Gastroesophageal sphincter (tissue), 4 donors: ENCODE measurements around the gene DCAF10. TPM values are rescaled to one million over a fixed set of nuclear protein-coding genes. Genes with fewer than 3 reads are reported as not detected.

Source experiments
- ATAC-seq: fragments of 150-250 bp; one replicate; pipeline ENCODE4 v1.9.1; 2016; ENCODE audit warnings: mild to moderate bottlenecking, moderate library complexity
- H3K27ac ChIP-seq, 4 donors: fragments of 200-600 bp; sonication (generic) in 3 of 4; 1 replicate in 3 of 4; 2 replicates in 1 of 4; pipeline ENCODE4 v1.5.1; 2016 to 2019
- H3K27me3 ChIP-seq: fragments of 200-600 bp; sonication (generic); one replicate; pipeline ENCODE4 v1.5.1; 2019
- H3K36me3 ChIP-seq, 2 donors: fragments of 200-600 bp; sonication (generic); one replicate each; pipeline ENCODE4 v1.5.1; 2019; ENCODE audit warnings: control low read depth in 1 of 2
- H3K4me1 ChIP-seq, 3 donors: fragments of 200-600 bp; sonication (generic); 1 replicate in 2 of 3; 2 replicates in 1 of 3; pipeline ENCODE4 v1.5.1; 2016 to 2019; ENCODE audit warnings: control low read depth in 2 of 3
- H3K4me3 ChIP-seq, 2 donors: fragments of 200-600 bp; sonication (generic); one replicate each; pipeline ENCODE4 v1.5.1; 2019; ENCODE audit warnings: mild to moderate bottlenecking in 1 of 2, moderate library complexity in 1 of 2
- H3K9me3 ChIP-seq, 3 donors: fragments of 200-600 bp; sonication (generic); one replicate each; pipeline ENCODE4 v1.5.1; 2017 to 2019; ENCODE audit warnings: control low read depth in 2 of 3
- CTCF ChIP-seq, 4 experiments: fragments of 200-600 bp in 2 of 4; fragments of 450-650 bp in 2 of 4; sonication (generic) in 1 of 4; IDR thresholded peaks; one replicate each; pipeline ENCODE4 v1.5.1; 2017 to 2019; ENCODE audit warnings: antibody characterized with exemption in 4 of 4, mild to moderate bottlenecking in 2 of 4, moderate library complexity in 2 of 4
- EP300 ChIP-seq: sonication (generic); formaldehyde crosslinking; IDR thresholded peaks from one replicate; pipeline ENCODE4 v1.6.1; 2017; ENCODE audit warnings: antibody characterized with exemption, mild to moderate bottlenecking
- POLR2A ChIP-seq, 2 donors: fragments of 450-650 bp; IDR thresholded peaks; one replicate each; pipeline ENCODE4 v1.6.1; 2017; ENCODE audit warnings: antibody characterized with exemption in 2 of 2, mild to moderate bottlenecking in 2 of 2, moderate library complexity in 1 of 2
- POLR2AphosphoS5 ChIP-seq: sonication (generic); formaldehyde crosslinking; IDR thresholded peaks from one replicate; pipeline ENCODE4 v1.6.1; 2017; ENCODE audit warnings: antibody characterized with exemption
- WGBS, 2 donors: methylation state at CpG; one replicate each; pipeline ENCODE4 v1.1.5; 2018; ENCODE audit warnings: low coverage in 1 of 2; 5-methylcytosine and 5-hydroxymethylcytosine counted together
- total RNA-seq, 4 donors: library from RNA; depleted of rRNA; stranded (reverse); fragments of >200 nt; gene quantifications; one replicate each; pipeline ENCODE4 v1.1.0, GENCODE V29; 2016

The DCAF10 gene
- total RNA-seq, 4 donors from 2014 or later = 20.6 to 37.4 (median 30.1) TPM

DNA sequence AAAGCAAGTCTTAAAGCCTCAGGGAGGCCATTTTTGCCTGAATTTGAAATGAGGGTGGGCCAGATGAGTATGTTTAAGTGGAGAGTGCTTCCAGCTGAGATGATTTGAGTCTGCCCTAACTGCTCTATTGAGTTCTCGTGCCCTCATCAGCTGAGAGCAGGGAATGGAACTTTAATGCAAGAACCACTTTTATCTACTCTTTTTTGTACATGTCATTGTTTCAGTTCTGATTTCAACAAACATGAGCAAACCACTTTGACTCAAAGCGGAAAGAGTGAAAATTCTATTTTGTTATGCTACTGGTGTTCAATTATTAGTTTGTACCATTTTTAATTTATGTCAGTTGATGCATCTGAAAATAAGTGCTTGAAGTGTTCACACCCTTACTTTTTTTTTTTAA is 35.8 kb downstream of the DCAF10 start:
- H3K36me3 ChIP-seq = peaks cover 0 to 25% of the 10 kb centered on the region in 2 donors
- no peaks in the 10 kb centered on the region for H3K27me3 ChIP-seq
- H3K27ac ChIP-seq = no peak overlapping the region
- ATAC-seq = no peak
- WGBS, 2 donors = 87 to 100% methylated on average over 1 to 2 of the region's 2 CpGs
- no peaks in the 10 kb centered on the region for H3K4me1 ChIP-seq
- H3K4me3 ChIP-seq = no peak overlapping the region
- H3K9me3 ChIP-seq = no peaks in the 10 kb centered on the region
- TF ChIP-seq POLR2AphosphoS5 = no peak
- TF ChIP-seq EP300 = no peak
- no peak for TF ChIP-seq CTCF (IDR thresholded peaks at IDR 0.05)
- TF ChIP-seq POLR2A (IDR thresholded peaks at IDR 0.05) = no peak

GRCh38 chr9:37839496-37840461 is 39.2 kb downstream of the DCAF10 start:
- Histone ChIP-seq H3K27me3 (no peaks in the 10 kb centered on the region), H3K36me3 (peaks cover 0 to 30% of the 10 kb centered on the region in 2 donors), H3K27ac (no peak overlapping the region), H3K4me3 (no peak overlapping the region), H3K9me3 (no peaks in the 10 kb centered on the region), H3K4me1 (no peaks in the 10 kb centered on the region)
- 98 to 100% methylated on average over 2 to 3 of the region's 3 CpGs for whole genome bisulfite sequencing, 2 donors
- no peak for ATAC-seq
- TF ChIP-seq EP300 (no peak), POLR2AphosphoS5 (no peak), CTCF (IDR thresholded peaks at IDR 0.05) (no peak), POLR2A (IDR thresholded peaks at IDR 0.05) (no peak)

DNA sequence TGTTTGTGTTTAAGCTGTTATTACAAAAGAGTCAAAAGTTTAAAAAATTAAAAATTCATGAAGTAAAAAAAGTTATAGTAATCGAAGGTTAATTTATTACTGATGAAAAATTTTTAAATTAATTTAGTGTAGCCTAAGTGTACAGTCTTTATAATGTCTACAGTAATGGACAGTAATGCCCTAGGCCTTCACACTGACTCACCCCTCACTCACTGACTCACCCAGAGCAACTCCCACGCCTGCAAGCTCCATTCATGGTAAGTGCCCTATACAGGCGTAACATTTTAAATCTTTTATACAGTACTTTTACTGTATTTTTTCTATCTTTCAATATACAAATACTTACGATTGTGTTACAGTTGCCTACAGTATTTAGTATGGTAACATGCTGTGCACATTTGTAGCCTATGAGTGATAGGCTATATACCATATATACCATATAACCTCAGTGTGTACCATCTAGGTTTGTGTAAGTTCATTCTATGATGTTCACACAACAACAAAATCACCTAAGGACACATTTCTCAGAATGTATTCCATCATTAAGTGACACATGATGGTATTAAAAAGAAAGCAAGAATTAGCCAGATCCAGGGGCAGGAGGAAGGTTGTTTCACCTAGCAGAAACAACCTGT is 40.1 kb downstream of the DCAF10 start:
- Histone ChIP-seq H3K36me3 (peaks cover 0 to 21% of the 10 kb centered on the region in 2 donors), H3K4me1 (no peaks in the 10 kb centered on the region), H3K27ac (no peak overlapping the region), H3K9me3 (no peaks in the 10 kb centered on the region), H3K27me3 (no peaks in the 10 kb centered on the region), H3K4me3 (no peak overlapping the region)
- TF ChIP-seq EP300 (no peak), POLR2AphosphoS5 (no peak), CTCF (IDR thresholded peaks at IDR 0.05) (no peak), POLR2A (IDR thresholded peaks at IDR 0.05) (no peak)
- no peak for ATAC-seq
- WGBS, 2 donors = 66 to 85% methylated on average over 4 of the region's 4 CpGs

- TF ChIP-seq POLR2A (IDR thresholded peaks at IDR 0.05) (no peak), EP300 (no peak), POLR2AphosphoS5 (no peak), CTCF (IDR thresholded peaks at IDR 0.05) (no peak)
- 69 to 87% methylated on average over 2 of the region's 2 CpGs for WGBS, 2 donors
- no peaks in the 10 kb centered on the region for H3K9me3 ChIP-seq
- no peak overlapping the region for H3K4me3 ChIP-seq
- ATAC-seq = no peak
- H3K27ac ChIP-seq = no peak overlapping the region
- no peaks in the 10 kb centered on the region for H3K4me1 ChIP-seq
- H3K27me3 ChIP-seq = no peaks in the 10 kb centered on the region
- peaks cover 0 to 15% of the 10 kb centered on the region in 2 donors for H3K36me3 ChIP-seq
Observed at GRCh38 chr9:37852222-37852621, 51.6 kb downstream of the DCAF10 start.
